C4-2B (cell line): ENCODE measurements around the gene GMDS.

ENCODE experiments used
- H3K27ac ChIP-seq: fragments of 450-650 bp; 2 replicates; pipeline ENCODE4 v1.5.1; 2017
- CTCF ChIP-seq: fragments of 450-650 bp; conservative IDR thresholded peaks from 2 replicates; pipeline ENCODE4 v1.5.1; 2017; ENCODE audit warnings: mild to moderate bottlenecking
- ZFX ChIP-seq: fragments of 450-650 bp; IDR thresholded peaks from 2 replicates; pipeline ENCODE4 v1.6.1; 2017

Gene GMDS

DNA sequence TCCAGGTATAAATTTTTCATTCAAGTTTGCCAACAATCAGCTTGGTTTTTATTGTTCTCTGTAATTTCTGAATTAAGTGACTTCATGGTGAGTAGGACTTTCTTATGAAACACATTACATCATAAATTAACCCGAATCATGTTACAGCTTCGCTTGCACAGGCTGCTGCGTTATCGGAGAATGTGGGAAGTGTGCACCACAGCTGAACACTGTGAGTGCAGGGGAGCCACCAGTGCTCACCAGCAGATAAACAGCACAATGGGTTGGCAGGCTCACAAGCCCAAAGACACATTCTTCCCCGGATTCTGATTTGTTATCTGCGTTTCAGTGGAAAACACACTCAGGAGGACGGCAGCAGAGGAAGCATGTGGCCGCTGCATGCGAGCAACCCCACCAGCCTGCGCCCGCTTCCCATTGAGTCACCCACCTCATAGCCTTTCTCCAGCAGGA, 121.1 kb downstream of the GMDS start:
- no peak for TF ChIP-seq ZFX
- TF ChIP-seq CTCF: no peak
- no peak overlapping the region for H3K27ac ChIP-seq

DNA sequence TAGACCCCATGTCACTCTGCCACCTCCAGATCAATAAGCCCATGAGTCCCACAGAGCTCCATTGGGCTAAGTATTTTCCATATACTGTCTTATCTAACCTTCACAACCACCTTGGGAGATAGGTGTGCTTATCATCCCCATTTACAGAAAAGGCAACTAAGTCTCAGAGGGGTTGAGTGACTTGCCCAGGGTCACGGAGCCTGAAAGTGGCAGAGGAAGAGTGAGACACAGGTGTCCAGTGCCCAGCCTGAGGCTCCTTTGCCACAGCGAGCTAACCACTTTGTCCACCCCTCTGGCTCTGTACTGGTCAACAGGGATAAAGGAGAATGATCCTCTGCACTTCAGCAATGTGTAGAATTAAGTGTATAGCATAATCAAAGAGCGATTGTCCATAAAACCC, 124.5 kb downstream of the GMDS start:
- H3K27ac ChIP-seq: no peak overlapping the region
- TF ChIP-seq CTCF (no peak), ZFX (no peak)

GRCh38 chr6:2119275-2119674, 126.1 kb downstream of the GMDS start:
- H3K27ac ChIP-seq: no peak overlapping the region
- TF ChIP-seq ZFX (no peak), CTCF (no peak)

DNA sequence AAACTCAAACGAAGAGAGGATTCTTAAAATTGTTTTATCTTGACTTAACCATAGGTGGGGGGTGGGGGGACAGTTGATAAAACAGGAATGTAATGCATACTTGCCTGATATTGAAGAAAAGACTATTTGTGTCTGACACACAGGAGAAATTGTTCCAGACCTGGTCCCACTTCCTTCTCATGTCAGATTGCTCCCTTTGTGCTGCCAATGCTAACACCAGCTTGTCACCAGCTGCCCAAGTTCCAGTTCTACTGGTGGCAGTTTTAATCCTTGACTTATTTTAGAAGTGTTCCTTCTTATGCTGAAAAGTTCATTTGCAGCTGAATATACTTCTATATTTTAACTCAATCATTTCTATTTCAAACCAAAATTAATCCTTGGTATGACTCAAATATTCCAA, 127.3 kb downstream of the GMDS start:
- H3K27ac ChIP-seq: no peak overlapping the region
- no peak for TF ChIP-seq CTCF
- TF ChIP-seq ZFX: no peak

DNA sequence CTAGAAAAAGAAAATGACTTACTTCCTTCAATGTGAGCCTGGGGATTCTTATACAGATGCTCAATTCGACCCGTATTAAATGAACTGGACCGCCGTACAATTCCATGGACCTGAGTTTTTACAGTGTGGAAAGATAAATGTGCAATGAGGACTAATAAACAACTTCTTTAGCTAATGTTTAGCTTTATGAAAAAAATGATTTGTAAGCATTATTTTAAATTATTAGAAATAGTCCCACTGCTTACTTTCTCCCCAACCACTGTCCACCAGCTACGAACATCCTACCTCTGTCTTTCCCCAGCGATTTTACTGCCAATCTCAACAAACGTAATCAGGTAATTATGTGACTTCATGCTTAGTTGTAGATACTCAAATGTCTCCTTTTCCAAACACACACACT, 128.0 kb downstream of the GMDS start:
- TF ChIP-seq CTCF (no peak), ZFX (no peak)
- no peak overlapping the region for H3K27ac ChIP-seq

- no peak overlapping the region for H3K27ac ChIP-seq
- TF ChIP-seq ZFX (no peak), CTCF (no peak)
Measured at GRCh38 chr6:2116496-2116895, 128.9 kb downstream of the GMDS start.

- no peak overlapping the region for H3K27ac ChIP-seq
- TF ChIP-seq ZFX: no peak
- TF ChIP-seq CTCF: no peak
Measured at GRCh38 chr6:2114100-2114499, 131.3 kb downstream of the GMDS start.
